Motor neuron (in vitro differentiated cells): ENCODE data around the gene IKZF3. TPM values are rescaled to one million over a fixed set of nuclear protein-coding genes. Genes with fewer than 3 reads are reported as not detected.
A peak's percentile ranks its signal among the peaks of the same experiment; 100 is the strongest.

ENCODE experiments used
- ATAC-seq, 8 experiments: fragments of 200-7000 bp; cut with Tn5 transposase; replicated peaks in 6 of 8; 2 replicates each; pipeline ENCODE4 v1.8.0; 2021; ENCODE audit warnings: mild to moderate bottlenecking in 8 of 8, moderate library complexity in 8 of 8
- H3K27ac ChIP-seq, 2 donors: fragments of 250-450 bp; sonication (Bioruptor Pico); 2 replicates each; pipeline ENCODE4 v1.9.0; 2021; ENCODE audit warnings: antibody characterized with exemption in 2 of 2, mild to moderate bottlenecking in 2 of 2, moderate library complexity in 1 of 2
- H3K4me1 ChIP-seq, 2 donors: fragments of 250-450 bp; sonication (Bioruptor Pico); replicated peaks in 1 of 2; 2 replicates each; pipeline ENCODE4 v1.6.1; 2021; ENCODE audit warnings: antibody characterized with exemption in 2 of 2, mild to moderate bottlenecking in 2 of 2, moderate library complexity in 1 of 2
- H3K4me3 ChIP-seq, 5 donors: fragments of 250-450 bp; sonication (Bioruptor Pico); 2 replicates each; pipeline ENCODE4 v1.9.0; 2021; ENCODE audit warnings: antibody characterized with exemption in 5 of 5, mild to moderate bottlenecking in 5 of 5, moderate library complexity in 4 of 5
- WGBS, 10 experiments: fragments of 450-650 bp; shearing (Covaris generic); methylation state at CpG; one replicate each; pipeline ENCODE4 v1.0.0; 2022; 5-methylcytosine and 5-hydroxymethylcytosine counted together
- in situ Hi-C, 9 experiments: fragments of 400-800 bp; cut with MboI; loops; one replicate each; pipeline ENCODE4 v1.15.0; 2021; ENCODE audit warnings: low sequenced_read_pairs in 9 of 9, low pct_unique_long_range_greater_than_20kb in 2 of 9; ENCODE audit not compliant: unreplicated experiment in 9 of 9
- total RNA-seq, 8 experiments: library from RNA; unstranded; fragments of 300-600 nt; gene quantifications; 2 replicates each; pipeline versions ENCODE4 v1.2.3 to v1.2.4, GENCODE V29; 2022

IKZF3 gene
- total RNA-seq, 8 experiments from 2014 or later = under 0.01 to 1.7 (median 0.19) TPM; not detected in 1

DNA sequence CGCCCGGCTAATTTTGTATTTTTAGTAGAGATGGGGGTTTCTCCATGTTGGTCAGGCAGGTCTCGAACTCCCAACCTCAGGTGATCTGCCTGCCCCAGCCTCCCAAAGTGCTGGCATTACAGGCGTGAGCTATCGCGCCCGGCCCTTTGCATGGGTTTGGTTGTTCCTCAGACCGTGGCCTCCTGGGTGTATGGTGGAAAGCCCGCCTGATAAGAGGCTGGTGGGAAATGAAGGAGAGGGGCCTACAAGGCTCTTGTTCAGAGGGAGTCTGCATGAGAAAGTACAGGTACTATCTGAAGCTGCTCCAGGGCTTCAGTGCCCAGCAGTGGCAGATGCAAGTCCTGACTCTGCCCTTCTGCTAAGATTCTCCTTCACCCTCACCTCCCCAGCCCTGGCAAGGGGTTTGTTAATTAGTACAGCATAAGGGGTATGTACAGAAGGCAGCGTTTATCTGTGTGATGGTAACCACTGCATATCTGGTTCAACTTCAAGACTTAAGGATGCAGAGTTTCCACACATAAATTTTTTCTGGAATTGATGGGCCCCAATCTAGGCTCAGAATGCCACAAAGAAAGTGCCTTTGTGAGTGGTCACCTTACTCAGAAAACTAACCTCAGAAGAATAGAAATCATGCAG is 102.1 kb downstream of the IKZF3 start:
- WGBS, 10 experiments = 78 to 100% (median 83%) methylated on average over 1 to 4 of the region's 10 CpGs; no CpG with 5 or more reads in 3 of the 10 experiments
- in situ Hi-C loops = no loop called here
- no peak overlapping the region for H3K27ac ChIP-seq
- H3K4me1 ChIP-seq = no peaks in the 10 kb centered on the region
- no peak overlapping the region for H3K4me3 ChIP-seq
- no peak for ATAC-seq

DNA sequence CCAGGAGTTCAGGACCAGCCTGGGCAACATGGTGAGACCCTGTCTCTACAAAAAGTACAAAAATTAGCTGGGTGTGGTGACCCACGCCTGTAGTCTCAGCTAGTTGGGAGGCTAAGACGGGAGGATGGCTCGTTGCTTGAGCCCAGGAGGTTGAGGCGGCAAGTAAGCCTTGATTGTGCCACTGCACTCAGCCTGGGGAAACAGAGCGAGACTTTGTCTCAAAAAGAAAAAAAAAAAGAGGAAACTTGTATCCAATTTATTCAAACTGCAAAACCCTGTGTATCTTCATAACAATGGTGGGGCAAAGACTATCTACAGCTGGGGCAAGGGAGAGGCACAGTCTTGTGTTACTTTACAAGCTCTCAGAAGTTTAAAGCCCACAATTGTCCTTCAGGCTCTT is 104.9 kb downstream of the IKZF3 start:
- H3K27ac ChIP-seq = no peak overlapping the region
- in situ Hi-C loops = loop anchor here in 1 of 9 experiments (10.0 kb wide), 1 partner anchor 134 kb away; the partner anchor contains the start of gene PPP1R1B
- no peak for ATAC-seq
- 20 to 83% (median 73%) methylated on average over 1 to 2 of the region's 5 CpGs; no CpG with 5 or more reads in 6 of the 10 experiments for WGBS, 10 experiments
- peaks cover 0 to 3% of the 10 kb centered on the region in 2 donors for H3K4me1 ChIP-seq
- no peak overlapping the region for H3K4me3 ChIP-seq

DNA sequence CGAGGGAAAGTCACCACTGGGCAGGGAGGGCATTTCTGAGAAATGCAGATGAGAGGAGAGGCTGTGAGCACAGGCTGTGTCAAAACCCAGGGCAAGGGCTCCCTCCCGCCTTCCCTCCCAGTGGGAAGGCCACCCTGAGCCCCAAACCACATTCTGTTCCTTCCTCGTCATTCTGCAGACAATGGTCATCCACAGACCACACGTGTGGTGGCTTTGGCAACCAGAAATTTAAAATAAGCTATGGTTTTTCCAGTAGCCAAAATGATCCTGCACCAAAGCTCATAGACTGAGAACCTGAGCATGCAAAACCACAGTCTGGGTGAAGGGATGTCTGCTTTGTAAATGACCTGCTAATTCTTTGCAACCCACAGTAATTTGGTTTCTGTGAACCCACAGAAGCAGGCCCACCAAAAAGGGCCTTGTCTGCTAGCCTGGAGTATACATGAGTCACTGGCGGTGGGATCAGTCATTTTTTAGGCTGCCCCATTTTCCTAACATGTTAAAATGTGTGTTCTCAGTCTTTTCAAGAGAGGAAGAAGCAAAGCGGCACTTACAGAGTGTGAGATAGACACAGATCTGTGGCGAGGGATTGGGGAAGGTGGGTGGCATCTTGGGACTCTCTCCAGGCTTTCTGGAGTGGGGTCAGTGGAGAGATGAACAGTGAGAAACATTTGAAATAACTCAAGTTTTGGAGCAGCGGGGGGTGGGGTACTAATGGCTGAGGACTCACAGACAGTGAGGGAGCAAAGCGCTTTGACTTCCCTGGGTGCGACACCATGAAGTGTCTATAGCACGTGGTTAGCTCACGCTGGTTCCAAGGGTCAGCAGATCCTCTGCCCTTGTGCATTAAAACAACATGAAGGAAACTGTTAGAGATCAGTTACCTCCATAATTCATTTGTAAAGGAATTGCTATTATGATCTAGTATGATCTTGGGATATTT is 105.9 kb downstream of the IKZF3 start:
- peaks cover 0 to 3% of the 10 kb centered on the region in 2 donors for H3K4me1 ChIP-seq
- H3K27ac ChIP-seq = no peak overlapping the region
- peak in 1 of 8 experiments; percentile 3 for ATAC-seq
- 0 to 100% (median 67%) methylated on average over 1 to 9 of the region's 12 CpGs for WGBS, 10 experiments
- H3K4me3 ChIP-seq = no peak overlapping the region
- in situ Hi-C loops = loop anchor here in 1 of 9 experiments (10.0 kb wide), 1 partner anchor 133 kb away; the partner anchor contains the start of gene PPP1R1B

DNA sequence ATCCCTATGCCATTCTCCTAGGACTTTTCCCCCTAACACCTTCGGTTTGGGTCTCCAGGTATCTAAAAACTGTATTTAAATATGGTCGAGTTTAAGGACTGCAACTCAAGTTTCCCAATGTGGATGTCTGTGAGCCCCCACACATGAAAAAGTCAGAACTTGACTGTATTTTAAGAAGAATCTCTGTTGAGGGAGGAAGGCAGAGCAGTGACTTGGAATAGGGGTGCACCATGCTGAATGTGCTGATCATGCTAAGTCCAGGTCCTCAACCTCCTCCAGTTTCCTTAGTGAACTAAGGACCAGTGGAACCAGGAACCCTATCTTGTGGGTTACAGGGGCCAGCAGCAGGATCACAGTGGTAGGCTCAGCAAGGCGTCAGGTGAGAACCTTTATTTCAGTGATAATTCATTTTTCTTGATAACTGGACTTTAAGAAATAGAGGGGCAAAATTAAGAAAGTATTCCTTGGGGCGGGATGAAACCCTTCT is 106.9 kb downstream of the IKZF3 start:
- Histone ChIP-seq H3K4me3 (no peak overlapping the region), H3K27ac (no peak overlapping the region), H3K4me1 (peaks cover 0 to 3% of the 10 kb centered on the region in 2 donors)
- 33 to 85% (median 75%) methylated on average over 1 to 4 of the region's 4 CpGs; no CpG with 5 or more reads in 2 of the 10 experiments for WGBS, 10 experiments
- ATAC-seq = no peak
- in situ Hi-C loops = loop anchor here in 1 of 9 experiments (10.0 kb wide), 1 partner anchor 132 kb away; the partner anchor contains the start of gene PPP1R1B

DNA sequence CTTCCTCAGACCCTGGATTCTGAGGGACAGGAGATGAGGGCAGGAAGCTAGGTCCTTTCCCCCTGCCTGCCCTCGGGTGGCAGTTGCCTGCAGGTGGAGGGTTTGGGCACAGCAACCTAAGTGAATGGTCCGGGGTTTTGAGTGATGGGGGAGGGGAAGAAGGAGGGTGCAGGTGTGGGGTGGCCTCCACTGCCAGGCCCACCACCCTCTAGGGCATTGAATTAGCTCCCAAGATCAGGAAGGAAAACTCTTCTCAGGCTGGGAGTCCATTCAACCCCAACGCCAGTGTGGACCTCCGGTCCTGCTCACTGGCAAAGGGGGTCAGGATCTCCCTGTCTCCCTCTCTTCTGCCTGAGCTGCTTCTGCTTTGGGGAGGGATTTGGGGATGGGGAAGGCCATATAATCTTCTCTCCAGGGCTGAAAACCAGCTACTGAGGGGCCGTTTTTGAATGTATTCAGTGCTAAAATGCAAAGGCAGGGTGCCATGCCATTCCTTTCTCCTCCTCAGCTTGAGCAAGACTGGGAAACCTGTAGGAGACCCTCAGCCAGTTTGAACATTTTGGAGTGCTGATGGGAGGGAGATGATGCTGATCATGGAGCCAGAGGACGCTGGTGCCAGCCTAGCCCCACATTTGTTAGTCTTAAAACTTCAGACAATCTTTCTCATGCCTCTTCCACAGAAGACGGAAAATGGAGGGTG is 107.6 kb downstream of the IKZF3 start:
- H3K4me3 ChIP-seq = no peak overlapping the region
- WGBS, 10 experiments = 0 to 100% (median 89%) methylated on average over 1 to 4 of the region's 7 CpGs; no CpG with 5 or more reads in 4 of the 10 experiments
- no peak for ATAC-seq
- H3K4me1 ChIP-seq = peaks cover 0 to 3% of the 10 kb centered on the region in 2 donors
- H3K27ac ChIP-seq = no peak overlapping the region
- in situ Hi-C loops = loop anchor here in 1 of 9 experiments (10.0 kb wide), 1 partner anchor 132 kb away; the partner anchor contains the start of gene PPP1R1B

DNA sequence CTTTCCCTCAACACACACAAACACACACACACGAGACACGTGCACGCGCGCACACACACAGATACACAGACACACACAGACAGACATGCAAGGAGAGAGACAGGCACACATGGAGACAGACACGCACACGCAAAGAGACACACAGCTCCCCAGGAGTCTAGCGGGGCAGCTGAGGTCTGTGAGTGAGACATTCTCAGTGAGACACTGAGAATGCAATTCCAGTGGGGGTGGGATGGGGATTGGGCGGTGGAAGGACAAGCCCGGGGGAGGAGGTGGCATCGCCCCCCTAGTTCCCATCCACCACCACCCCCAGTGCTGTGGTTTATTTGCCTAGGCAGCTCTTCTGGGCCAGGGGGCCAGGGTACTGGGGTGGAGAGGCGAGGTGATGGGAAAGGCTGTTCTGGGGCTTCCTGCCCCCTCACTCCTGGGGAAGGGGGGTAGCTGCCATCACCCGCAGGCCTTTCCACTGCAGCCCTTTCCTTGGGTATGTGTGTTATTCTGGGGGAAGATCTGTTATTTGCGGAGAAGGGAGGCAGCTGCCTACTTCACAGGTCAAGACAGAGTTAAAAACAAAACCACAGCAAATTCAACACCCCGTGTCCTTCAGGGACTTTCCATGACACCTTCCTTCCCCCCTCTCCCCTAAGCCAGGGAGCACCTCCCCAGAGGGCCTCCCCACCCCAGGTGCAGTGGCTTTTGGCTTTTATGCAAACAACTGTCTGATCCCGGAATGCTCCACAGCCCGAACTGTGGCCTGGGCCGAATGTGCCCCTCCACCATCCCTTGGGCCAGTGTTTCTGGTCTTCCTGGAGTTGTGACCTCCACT is 108.3 kb downstream of the IKZF3 start:
- ATAC-seq = no peak
- no peak overlapping the region for H3K27ac ChIP-seq
- in situ Hi-C loops = loop anchor here in 1 of 9 experiments (10.0 kb wide), 1 partner anchor 131 kb away; the partner anchor contains the start of gene PPP1R1B
- 63 to 100% (median 78%) methylated on average over 1 to 7 of the region's 18 CpGs; no CpG with 5 or more reads in 4 of the 10 experiments for WGBS, 10 experiments
- H3K4me1 ChIP-seq = peaks cover 0 to 3% of the 10 kb centered on the region in 2 donors
- no peak overlapping the region for H3K4me3 ChIP-seq

DNA sequence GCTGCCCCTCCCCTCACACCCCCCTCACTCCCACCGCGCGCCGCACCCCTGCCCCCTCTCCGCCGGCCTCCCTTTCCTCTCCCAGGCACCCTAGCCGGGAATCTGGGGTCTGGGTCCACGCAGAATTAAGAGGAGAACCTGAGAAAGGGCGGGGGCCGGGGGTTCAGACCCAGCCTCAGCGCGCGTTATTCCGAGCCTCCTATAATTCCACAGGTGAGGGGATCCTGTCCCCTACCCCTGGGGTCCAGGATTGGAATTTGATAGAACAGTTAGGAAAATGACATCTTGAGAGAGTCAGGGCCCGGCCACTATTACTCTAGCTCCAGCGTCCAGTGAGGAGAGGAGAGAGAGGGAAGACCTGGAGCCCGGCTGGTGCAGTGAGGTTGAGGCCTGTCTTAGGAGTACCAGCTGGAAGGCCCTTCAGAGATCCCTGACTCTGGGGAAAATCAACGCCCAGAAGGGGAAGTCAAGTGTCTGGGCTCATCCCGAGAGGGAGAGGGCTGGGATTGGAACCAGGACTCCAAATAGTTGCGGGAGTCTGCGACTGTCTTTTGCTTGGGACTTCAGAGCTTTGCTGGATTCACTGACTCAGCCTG is 109.1 kb downstream of the IKZF3 start:
- WGBS, 10 experiments = 36 to 86% (median 53%) methylated on average over 2 to 5 of the region's 21 CpGs; no CpG with 5 or more reads in 5 of the 10 experiments

DNA sequence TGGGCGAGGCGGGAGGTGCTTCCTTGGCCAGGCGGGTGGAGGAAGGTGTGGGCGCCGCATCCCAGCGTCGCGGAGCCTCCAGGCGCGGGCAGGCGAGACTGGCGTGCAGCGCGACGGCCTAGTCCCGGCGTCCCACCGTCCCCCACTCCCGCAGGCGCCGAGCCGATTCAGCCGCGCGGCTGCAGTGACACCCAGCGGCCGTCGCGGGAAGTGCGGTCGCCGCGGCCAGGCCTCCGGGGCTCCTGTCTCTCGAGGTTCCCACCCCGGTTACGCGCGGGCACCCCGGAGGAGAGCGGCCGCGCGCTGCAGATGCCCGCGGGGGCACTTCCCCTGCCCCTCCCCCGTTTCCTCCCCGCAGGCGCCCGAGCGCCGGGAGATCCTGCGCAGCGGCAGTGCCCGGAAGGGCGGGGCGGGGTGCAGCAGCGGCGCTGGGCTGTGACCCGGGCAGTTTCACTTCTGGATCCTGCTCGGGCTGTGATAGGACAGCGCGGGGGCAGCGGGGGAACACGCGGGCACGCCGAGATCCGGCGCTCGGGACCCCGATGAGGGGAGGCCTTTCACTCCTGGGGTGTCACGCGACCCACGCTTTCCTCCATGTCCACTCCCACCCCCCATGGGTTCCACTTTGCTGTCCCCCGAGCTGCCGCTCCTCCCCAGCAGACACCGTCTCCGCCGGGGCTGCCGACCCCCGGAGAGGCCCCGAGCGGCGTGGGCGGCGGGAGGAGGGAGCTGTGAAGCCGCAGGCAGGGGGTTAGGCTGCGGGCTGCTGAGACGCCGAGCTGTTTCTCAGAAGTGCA is 109.8 kb downstream of the IKZF3 start:
- peaks cover 0 to 3% of the 10 kb centered on the region in 2 donors for H3K4me1 ChIP-seq
- ATAC-seq = peak; percentile 86 to 95 (median 90)
- peak overlapping the region; percentile 38 to 51 (median 50) for H3K4me3 ChIP-seq
- in situ Hi-C loops = loop anchor here in 1 of 9 experiments (10.0 kb wide), 1 partner anchor 130 kb away; the partner anchor contains the start of gene PPP1R1B
- whole genome bisulfite sequencing, 10 experiments = no CpG with 5 or more reads among the region's 91 CpGs
- H3K27ac ChIP-seq = peak overlapping the region in 1 of 2 donors; percentile 63

More for the DNA sequence above, 109.1 kb downstream of the IKZF3 start:
- H3K4me3 ChIP-seq = peak overlapping the region; percentile 38 to 51 (median 50)
- H3K4me1 ChIP-seq = peaks cover 0 to 3% of the 10 kb centered on the region in 2 donors
- in situ Hi-C loops = loop anchor here in 1 of 9 experiments (10.0 kb wide), 1 partner anchor 130 kb away; the partner anchor contains the start of gene PPP1R1B
- ATAC-seq = peak in 2 of 8 experiments; percentile 4 to 11
- H3K27ac ChIP-seq = no peak overlapping the region

DNA sequence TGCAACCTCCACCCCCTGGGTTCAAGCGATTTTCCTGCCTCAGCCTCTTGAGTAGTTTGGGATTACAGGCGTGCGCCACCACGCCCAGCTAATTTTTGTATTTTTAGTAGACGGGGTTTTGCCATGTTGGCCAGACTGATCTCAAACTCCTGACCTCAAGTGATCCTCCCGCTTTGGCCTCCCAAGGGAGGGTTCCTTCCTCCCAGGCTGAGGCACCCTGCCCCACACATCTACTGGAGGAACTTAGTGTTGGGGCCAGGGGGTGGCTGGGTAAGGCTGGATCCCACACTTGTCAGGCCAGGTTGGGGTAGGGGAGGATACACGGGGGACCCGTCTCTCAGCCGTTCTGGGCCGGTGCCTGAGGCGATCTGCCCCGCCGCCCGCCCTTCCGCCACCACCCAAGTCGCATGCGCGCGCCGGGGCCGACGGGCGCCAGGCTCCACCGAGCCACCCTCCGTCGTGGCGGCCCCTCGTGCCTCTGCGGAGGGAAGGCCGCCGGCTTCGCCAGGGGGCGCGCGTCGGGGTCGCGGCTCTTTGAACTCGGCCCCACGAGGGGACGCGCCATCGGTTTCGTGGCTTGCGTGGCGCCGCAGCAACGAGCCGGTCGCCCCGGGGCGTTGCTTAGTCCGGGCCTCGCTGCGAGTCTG is 110.5 kb downstream of the IKZF3 start:
- in situ Hi-C loops = loop anchor here in 1 of 9 experiments (10.0 kb wide), 1 partner anchor 129 kb away; the partner anchor contains the start of gene PPP1R1B
- Histone ChIP-seq H3K4me3 (peak overlapping the region; percentile 38 to 51 (median 50)), H3K27ac (peak overlapping the region in 1 of 2 donors; percentile 63), H3K4me1 (peaks cover 0 to 3% of the 10 kb centered on the region in 2 donors)
- WGBS, 10 experiments = 0 to 100% (median 63%) methylated on average over 1 to 6 of the region's 55 CpGs; no CpG with 5 or more reads in 3 of the 10 experiments
- ATAC-seq = peak in 6 of 8 experiments; percentile 23 to 43 (median 36)

DNA sequence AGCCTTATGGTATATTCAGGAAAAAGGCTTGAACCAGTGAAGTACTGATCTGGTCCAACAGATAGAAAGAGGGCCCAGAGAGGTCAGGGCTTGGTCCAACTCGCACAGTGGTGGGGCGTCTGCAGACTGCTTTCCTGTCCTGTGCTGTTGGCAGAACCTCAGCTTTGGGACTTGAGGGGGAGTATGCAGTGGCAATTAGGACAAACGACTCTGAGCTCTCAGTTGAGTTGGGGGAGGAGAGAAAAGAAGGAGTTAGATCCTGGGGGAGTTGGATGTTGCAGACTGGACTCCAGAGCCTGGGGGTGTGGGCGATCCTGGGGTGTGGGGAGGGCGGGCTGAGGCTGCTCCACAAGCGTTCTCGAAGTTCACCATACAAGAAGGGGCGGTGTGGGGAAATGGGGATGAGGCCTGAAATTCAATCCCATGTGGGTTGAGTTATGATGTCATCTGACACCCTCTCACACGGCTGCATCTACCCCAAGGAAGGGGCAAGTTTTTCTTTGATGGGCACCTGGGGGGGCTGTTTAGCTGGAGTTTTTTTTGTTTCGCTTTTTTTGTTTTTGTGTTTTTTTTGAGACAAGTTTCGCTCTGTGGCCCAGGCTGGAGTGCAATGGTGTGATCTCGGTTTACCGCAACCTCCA is 111.8 kb downstream of the IKZF3 start:
- WGBS, 10 experiments = 50 to 100% (median 75%) methylated on average over 2 to 5 of the region's 13 CpGs; no CpG with 5 or more reads in 2 of the 10 experiments
- Histone ChIP-seq H3K4me3 (no peak overlapping the region), H3K4me1 (peaks cover 0 to 3% of the 10 kb centered on the region in 2 donors), H3K27ac (no peak overlapping the region)
- no peak for ATAC-seq
- in situ Hi-C loops = loop anchor here in 1 of 9 experiments (10.0 kb wide), 1 partner anchor 128 kb away; the partner anchor contains the start of gene PPP1R1B
